ENCODE measurements around the gene ENPP7.

DNA sequence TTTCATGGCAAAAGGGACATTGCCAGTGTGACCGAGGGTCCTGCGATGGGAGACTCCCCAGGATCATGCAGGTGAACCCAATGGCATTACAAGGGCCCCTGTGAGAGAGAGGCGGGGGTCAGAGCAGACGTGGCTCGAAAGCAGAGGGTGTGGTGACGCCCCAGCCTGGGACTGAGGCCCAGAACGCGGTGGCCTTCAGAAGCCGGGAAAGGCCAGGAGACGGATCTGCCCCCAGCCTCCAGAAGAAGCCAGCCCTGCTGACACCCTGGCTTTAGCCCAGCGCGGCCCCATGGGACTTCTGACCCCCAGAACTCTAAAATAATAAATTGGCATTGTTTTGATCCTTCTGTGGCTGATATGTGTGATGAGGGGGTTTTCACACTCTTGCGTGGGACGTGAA lies 17.4 kb upstream of the ENPP7 start:
- TF ChIP-seq EZH2 (IDR thresholded peaks at IDR 0.05; ENCODE audit: insufficient read depth, poor library complexity, severe bottlenecking): no peak
- TF ChIP-seq EZH2phosphoT487 (IDR thresholded peaks at IDR 0.05; ENCODE audit: insufficient read depth, low read depth): no peak
